GM21515 (cell line): ENCODE measurements around the gene COX4I2.

ENCODE experiments used
- ATAC-seq: cut with Tn5 transposase; IDR thresholded peaks from one replicate; pipeline ENCODE4 v1.9.1; 2021; ENCODE audit not compliant: unreplicated experiment

COX4I2 gene

DNA sequence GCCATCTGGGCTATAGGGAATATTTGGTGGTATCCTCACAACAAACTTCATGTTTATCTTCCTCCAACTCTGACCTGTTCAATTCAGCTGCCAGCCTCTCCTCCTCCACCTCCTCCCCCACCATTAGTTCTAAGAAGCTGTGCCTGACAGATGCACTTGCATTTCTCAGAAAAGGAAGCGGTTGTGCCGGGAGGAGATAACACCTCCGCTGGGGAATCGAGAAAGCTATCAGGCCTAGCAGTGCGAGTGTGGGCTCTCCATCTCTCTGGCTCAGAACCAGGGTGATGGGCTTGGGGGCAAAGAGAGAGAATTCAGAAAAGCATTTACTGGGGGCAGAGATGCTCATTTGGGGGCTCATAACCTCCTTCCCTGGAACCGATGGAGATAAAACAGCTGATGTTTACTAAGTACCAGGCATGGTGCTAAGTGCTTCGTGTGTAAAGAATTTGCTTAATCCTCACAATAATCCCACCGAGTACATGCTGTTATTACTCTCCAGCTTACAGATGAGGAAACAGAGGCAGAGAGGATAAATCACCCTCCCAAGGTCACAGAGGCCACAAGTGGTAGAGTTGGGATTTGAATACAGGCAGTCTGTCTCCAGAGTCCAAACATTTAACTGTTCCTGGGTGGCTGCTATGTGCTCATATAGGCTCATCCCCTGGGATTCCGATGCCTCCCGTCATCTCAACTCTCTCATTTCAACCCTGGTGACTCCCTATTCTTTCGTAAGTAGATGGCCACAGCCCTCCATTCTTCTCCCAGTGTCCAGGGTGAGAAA, 38.3 kb downstream of the COX4I2 start:
- ATAC-seq = no peak

DNA sequence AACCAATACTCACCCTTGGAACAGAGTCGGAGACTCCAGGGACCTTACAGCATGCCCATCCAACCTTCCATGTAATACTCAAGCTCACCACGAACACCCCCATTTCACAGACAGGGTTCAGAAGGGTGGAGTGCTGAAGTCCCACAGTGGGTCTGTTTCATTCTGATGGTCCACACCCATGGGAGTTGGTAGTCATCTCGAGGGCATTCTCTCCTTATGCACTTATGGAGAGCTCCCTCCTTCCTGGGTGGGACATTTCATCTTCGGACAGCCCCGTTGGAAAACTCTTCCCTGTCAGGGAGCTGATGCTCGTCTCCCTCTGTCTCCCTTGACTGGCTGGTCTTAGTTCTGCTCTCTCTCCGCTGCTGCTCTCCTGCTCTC, 38.9 kb downstream of the COX4I2 start:
- no peak for ATAC-seq

DNA sequence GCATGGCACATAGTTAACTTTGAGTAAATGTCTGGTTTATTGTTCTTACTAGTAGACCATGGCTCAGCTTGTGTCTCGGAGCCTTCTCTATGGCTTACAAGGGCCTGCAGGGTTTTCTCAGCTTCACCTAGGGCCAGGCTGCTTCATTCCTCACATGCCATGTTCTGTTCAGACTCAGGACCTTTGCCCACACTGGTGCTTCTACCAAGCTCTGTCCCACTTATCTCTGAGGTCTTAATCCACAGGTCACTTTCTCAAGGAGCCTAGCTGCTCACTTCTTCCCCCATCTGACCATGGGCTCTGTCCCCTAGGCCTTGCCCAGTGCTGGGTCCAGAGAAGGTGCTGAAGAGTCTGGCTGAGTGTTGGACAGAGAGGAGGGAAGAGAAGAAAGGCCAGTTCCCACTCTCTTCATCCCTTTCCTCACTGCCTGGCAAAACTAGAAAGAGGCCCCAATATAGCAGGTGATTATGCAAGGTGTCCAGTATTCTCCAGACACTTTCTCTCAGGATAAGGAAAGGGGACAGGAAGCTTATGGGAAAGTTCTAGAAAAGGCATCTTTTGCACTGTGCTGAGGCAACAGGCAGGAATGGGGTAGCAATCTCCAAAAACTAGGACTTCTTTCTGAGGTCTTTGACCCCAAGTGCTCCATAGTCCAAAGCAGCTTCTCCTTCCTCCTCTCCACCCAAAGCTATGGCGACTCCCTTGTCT, 40.0 kb downstream of the COX4I2 start:
- no peak for ATAC-seq

DNA sequence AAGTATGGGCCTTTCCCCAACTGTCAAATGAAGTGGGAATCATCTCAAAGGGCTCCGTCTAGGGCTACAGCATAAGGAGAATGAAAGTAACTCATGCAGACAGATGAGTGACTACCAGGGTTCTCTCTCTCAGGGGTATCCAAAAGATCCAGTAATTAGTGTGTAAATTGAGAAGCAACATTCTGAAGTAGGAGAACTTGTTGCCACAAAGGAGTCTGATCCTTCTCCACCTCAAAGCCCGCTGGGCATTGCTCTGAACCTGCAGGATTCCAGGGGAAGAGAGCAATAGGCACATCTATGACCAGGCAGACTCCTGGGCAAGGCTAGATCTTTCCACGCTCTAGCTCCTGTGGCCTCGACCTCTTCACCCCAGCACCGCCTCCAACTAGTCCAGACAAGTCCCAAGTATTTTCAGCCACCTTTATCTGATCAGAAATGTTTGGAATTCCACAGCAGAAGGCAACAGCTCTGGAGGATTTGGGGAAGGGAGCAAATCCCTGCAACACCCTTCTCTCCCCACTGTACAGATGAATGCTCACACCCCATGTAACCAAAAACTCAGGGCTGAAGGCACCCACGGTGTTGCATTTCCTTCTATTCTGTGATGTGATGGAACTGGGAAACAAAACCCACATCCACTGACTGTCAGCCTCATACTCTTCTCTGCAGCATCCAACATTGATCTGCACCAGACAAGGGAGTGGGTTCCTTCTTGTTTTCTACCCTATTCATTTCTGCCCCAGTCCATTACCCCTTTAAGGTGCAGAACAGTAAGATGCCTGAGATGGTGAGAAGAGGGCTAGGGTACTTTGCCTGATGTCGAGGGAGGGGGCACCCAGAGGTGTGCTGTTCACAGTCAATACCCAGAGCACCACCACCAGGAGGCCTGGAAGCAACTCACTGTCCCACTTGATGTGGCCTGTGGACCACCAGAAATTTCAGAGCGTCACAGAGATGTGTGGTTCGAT, 41.0 kb downstream of the COX4I2 start:
- no peak for ATAC-seq

DNA sequence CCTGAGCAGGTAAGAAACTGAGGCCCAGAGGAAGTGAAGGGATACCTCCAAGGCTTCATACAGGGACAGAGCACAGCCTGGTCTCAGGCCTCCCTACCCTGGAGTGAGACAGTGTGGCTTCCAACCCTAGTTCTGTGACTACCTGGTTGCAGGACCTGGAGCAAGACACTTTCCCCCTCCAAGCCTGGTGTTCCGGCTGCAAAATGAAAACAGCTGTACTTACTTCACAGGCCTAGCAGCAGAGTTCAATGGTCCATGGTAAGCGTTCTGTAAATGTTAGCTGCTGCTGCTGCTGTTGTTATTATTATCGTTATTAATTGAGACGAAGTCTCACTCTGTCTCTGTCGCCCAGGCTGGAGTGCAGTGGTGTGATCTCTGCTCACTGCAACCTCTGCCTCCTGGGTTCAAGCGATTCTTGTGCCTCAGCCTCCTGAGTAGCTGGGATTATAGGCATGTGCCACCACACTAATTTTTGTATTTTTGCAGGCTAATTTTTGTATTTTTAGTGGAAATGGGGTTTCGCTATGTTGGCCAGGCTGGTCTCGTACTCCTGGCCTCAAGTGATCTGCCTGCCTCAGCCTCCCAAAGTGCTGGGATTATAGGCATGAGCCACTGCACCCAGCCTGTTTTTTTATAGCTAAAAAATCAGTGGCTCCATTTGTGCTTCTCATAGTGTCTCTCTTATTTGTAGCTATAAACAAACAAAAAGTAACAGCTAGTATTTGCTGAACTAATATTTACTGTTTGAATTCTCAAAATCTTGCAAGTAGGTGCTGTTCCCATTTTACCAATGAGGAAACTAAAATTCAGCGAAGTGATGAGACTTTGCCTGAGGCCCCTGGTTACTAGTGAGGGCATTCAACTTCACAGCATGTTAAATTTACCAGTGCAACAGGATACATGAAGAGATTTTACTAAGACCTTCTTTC, 41.9 kb downstream of the COX4I2 start:
- ATAC-seq = no peak

- ATAC-seq = no peak
Measured at GRCh38 chr20:31680286-31681127, 42.8 kb downstream of the COX4I2 start.

DNA sequence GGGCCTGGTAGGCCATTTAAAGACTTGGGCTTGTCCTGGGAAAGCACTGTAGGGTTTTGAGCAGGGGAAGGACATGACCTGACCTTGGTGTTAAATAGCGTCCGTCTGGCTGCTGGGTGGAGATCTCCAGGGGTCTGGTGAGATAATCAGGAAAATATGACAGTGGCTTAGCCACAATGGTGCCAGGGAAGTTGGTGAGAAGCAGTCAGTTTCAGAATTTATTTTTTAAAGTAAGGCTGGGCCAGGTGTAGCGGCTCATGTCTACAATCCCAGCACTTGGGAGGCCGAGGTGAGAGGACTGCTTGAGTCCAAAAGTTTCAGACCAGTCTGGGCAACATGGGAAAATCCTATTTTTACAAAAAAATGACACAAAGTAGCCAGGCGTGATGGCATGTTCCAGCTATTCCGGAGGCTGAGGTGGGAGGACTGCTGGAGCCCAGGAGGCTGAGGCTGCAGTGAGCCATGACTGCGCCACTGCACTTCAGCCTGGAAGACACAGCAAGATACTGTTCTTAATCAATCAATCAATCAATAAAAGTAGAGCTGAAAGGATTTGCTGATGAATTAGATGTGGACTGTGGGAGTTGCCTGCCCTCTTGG, 43.5 kb downstream of the COX4I2 start:
- no peak for ATAC-seq

DNA sequence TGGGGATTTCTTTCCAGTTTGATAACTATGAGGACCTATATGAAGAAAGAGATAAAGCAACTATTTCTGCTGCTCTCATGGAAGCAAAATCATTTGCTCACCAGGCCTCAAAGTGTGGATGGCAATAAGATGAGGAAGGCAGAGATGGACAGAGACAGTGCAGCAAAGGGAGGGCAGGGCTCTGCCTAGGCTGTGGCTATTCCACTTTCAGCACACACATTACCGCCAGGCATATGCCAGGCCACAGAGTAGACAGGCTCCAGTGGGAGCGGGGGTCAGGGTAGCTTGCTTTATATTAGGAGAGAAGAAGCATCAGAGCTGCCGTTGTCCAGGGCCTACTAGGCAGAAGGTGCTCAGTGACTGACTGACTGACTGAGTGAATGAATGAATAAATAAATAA, 44.1 kb downstream of the COX4I2 start:
- no peak for ATAC-seq

DNA sequence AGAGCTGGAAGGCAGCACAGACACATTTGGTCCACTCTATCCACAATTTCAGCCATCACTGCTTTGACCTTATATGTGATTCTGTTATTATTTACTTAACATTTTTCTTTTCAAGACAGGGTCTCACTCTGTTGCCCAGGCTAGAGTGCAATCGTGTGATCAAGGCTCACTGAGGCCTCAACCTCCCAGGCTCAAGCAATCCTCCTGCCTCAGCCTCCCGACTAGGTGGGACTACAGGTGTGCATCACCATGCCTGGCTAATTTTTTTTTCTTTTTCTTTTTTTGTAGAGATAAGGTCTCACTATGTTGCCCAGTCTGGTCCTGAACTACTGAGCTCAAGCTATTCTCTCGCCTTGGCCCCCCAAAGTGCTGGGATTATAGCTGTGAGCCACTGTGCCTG, 44.6 kb downstream of the COX4I2 start:
- ATAC-seq = no peak

- no peak for ATAC-seq
Measured at GRCh38 chr20:31682927-31683326, 45.2 kb downstream of the COX4I2 start.

DNA sequence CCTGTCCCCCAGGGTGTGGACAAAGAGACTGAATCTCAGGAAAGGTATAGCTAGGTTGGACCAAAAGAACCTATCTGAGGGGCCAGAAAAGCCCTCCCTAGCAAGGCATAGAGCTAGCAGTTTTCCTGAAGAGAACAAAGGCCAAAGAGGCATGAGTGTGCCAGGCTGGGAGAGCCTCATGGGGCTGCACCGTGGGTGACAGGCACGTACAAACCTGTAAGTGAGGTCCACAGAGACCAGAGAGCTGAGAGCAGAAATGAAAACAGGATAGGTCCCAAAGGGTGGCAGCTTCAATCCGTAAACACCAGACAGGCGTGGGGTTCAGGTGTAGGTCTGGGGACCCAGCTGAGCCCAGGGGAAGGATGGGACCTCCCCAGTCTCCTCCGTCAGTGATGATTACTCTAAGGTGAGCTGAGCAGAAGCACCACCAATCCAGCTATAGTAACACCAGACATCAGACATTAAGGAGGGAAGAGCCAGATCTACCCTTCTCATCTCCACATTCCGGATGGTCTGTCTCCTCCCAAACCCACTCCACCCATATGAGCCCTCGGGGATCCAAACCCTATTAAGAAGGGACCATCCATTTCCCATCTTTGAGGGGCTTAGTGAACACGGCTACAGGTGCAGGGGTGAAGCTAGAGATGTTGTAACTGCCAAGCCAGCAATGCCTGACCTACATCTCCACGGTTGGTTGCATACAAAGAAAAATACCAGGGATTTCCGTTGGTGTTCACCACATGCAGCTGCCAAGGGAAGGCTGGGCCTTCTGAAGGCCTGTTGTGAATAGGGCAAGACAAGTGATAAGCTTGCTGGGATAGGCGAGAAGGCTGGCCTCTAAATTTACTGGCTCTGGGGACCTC, 46.7 kb downstream of the COX4I2 start:
- ATAC-seq = no peak

- ATAC-seq = no peak
Measured at GRCh38 chr20:31685853-31686643, 48.3 kb downstream of the COX4I2 start.

- no peak for ATAC-seq
Measured at GRCh38 chr20:31687777-31688176, 50.1 kb downstream of the COX4I2 start.

DNA sequence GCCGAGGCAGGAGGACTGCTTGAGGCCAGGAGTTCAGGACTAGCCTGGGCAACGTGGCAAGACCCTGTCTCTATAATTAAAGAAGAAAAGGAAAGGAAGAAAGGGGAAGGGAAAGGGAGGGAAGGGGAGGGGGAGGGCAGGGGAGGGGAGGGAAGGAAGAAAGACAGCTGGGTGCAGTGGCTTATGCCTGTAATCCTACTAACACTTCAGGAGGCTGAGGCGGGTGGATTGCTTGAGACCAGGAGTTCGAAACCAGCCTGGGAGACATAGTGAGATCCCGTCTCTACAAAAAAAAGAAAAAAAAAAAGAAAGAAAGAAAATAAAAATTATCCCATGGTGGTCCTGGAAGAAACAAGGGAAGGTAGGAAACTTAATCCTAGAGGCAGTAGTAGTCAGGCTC, 51.4 kb downstream of the COX4I2 start:
- no peak for ATAC-seq

- ATAC-seq = no peak
Measured at GRCh38 chr20:31690124-31690666, 52.5 kb downstream of the COX4I2 start.

DNA sequence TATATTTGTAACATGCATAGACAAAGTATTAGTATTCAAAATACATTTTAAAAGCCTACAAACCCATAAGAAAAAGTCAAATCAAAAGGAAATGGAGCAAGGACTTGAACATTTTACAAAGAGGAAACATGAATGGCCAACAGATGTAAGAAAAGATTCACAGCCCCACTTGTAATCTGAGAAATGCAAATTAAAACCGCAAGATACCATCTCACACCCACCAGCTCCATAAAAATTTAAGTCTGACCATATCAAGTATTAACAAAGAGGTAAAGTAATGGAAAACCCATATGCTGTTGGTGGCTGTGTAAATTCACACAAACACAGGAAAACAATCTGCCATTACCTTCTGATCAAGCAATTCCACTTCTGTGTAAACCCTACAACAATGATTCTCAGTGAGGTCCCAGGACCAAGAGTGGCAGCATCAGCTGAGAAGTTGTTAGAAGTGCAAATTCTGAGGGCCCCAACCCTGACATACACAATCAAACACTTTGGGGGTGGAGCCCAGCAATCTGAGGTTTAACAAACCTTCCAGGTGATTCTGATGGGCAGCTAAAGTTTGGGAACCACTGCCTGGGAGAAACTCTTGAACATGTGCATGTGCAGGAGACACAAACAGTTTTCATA, 54.0 kb downstream of the COX4I2 start:
- ATAC-seq = no peak

DNA sequence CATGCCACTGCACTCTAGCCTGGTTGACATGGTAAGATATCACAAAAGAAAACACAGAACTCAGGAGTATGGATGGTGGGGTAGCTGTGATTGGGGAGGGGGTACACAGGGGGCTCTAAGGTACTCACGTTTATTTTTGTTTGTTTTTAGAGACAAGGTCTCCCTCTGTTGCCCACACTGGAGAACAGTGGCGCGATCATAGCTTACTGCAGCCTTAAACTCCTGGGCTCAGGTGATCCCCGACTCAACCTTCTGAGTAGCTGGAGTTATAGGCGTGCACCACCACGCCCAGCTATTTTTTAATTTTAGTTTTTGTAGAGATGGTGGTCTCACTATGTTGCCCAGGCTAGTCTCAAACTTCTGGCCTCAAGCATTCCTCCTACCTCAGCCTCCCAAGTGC, 55.7 kb downstream of the COX4I2 start:
- no peak for ATAC-seq
